Kidney glomerular epithelial cell (primary cell): ENCODE measurements around the gene HABP4.

Experiments
- DNase-seq: peaks from one replicate; lab custom pipeline; 2025; lab: John Stamatoyannopoulos, UW

Gene HABP4

GRCh38 chr9:96476591-96476990 is 26.6 kb downstream of the HABP4 start:
- DNase-seq: no peak

GRCh38 chr9:96478829-96479371 is 28.9 kb downstream of the HABP4 start:
- DNase-seq: no peak

GRCh38 chr9:96480736-96481135 is 30.8 kb downstream of the HABP4 start:
- no peak for DNase-seq

GRCh38 chr9:96482476-96482875 is 32.5 kb downstream of the HABP4 start:
- DNase-seq: no peak

DNA sequence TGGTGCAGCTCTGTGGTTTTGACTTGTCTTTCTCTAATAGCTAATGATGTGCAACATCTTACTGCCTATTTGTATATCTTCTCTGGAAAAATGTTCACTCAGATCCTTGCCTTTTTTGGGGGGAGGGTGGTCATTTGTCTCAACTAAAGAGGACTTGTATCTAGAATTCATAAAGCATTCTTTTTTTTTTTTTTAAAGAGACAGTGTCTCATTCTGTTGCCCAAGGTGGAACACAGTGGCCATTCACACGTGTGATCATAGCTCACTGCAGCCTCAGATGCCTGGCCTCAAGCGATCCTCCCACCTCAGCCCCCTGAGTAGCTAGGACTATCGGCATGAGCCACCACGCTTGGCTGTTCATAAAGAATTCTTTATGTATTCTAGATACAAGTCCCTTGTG is 33.2 kb downstream of the HABP4 start:
- no peak for DNase-seq

GRCh38 chr9:96483733-96484390 is 33.9 kb downstream of the HABP4 start:
- no peak for DNase-seq

- DNase-seq: no peak
Measured at GRCh38 chr9:96484521-96484931, 34.6 kb downstream of the HABP4 start.

DNA sequence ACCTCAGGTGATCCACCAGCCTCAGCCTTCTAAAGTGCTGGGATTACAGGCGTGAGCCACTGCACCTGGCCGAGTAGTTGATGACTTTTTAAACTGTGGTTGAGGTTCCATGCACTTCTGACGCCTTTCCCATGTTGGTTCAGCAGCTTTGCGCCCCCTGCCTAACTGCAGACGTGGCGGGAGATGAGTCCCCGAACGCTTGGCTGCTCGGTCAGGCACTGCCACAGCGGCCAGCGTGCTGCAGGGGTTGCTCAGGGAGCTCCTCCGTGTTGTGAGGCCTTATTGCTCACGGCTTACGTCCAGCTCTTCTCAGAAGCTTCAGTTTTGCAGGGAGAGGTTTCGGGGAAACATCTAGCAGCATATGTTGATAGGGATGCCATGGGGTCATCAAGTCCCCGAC is 35.3 kb downstream of the HABP4 start:
- no peak for DNase-seq

- no peak for DNase-seq
Measured at GRCh38 chr9:96486386-96487028, 36.5 kb downstream of the HABP4 start.

DNA sequence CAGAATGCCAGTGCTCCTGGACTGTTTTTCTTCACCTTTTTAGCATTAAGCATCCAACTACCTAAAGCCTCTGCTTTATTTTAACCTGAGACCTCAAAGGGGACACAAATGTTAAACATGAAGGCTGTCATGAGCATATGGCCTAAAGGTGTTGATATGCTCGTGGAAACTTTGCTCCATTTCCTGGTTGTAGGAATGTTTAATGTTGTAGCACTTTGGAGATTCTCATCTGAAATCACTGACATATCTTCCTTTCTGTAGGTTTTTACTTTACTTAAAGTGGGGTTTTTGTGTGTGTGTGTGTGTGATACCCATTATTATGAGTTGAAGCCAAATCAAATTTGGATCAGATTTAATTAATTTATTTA is 37.0 kb downstream of the HABP4 start:
- no peak for DNase-seq

GRCh38 chr9:96487949-96488348 is 38.0 kb downstream of the HABP4 start:
- DNase-seq: no peak

DNA sequence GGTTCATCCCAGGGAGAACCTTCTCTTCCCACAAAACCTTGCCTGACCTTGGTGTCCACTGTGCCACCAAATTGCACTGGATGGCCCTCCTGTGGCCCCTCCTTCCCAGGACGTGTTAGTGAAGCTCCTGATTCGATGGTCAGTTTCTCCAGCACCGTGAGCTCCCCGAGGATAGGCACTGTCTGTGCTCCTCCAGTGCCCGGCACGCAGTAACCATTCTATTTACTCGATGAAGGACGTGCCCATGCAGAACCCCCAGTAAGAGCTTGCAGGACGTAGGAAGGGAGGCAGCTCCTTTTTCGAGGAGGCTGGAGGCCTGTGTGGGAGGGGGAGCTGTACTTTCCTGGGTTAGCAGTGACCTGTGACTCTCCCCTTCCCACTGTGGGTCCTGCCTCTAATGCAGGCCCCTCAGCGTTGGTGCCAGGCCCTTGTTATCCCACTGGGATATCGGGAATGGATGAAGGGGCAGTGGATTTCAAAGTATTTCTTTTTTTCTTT is 39.6 kb downstream of the HABP4 start:
- no peak for DNase-seq

GRCh38 chr9:96490534-96491078 is 40.6 kb downstream of the HABP4 start:
- DNase-seq: no peak

DNA sequence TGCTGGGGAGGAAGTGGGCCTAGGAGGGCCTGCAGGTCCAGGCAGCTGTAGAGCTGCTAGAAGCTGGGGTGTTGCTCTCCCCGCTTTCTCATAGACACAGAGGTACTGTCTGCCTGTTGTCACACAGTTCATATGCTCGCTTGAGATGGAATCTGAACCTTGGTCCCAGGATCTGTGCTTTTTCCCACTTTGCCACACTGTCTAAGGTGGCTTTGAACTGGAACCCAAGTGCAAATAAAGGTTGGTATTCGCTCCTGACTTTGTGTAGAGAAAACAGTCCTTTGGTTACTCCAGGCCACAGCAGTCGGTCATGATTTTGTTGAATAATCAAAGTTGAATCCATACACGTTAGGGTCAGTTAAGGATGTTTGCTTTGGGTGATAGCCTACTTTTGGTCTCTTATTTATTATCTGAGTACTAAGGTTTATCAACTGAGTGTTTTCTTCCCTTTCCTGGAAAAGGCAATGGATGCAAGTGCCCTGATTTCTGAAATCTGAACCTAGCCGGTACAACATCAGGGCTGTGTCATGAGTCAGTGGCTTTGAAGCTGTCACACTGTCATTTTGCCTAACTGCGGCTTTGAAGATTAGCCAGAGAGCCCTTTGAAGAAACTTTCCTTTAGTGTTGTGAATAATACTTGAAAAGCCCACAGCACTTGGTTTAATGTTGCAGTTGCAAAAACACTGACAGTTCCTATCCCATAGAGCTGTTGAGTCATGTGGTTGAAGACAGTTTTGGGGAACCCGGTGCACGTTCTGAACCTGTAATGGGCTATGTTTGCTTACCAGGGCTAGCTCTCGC is 41.3 kb downstream of the HABP4 start:
- no peak for DNase-seq

- no peak for DNase-seq
Measured at GRCh38 chr9:96491880-96492525, 42.0 kb downstream of the HABP4 start.

- no peak for DNase-seq
Measured at GRCh38 chr9:96492993-96493531, 43.1 kb downstream of the HABP4 start.

GRCh38 chr9:96493757-96494156 is 43.8 kb downstream of the HABP4 start:
- no peak for DNase-seq

GRCh38 chr9:96494215-96494800 is 44.3 kb downstream of the HABP4 start:
- no peak for DNase-seq

GRCh38 chr9:96495341-96495740 is 45.4 kb downstream of the HABP4 start:
- no peak for DNase-seq

DNA sequence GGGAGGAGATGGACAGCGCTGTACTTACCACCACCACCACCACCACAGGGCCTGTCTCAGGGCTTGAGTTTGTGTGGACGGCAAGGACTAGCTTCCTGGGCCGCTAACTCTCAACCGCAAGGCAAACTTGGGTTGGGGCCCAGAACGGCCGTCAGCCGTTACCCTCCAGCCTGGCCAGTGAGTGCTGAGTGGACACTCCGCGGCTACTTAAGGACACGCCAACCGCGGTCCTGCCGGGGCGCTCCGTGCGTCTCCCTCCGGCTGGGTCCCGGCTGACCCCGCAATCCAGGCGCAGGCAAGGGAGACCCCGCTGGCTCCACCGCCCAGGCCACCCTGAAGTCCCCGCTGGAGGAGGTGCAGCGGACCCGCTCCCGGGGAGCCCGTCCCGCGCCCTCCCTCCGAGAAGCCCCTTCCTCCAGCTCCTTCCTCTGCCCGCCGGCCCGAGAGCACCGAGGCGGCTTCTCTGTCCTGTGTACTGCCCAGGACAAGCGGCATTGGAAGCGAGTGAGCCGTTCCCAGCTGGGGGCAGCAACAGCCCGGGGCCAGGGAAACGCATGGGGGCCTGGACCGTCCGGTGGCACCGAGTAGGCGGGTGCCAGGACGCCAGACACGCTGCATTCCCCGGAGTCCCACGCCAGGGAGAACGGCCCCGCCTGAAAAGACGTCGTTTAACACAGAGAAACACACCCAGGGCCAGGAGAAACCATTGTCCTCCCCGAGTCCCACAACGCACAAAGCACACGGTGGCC is 46.6 kb downstream of the HABP4 start:
- DNase-seq: no peak

DNA sequence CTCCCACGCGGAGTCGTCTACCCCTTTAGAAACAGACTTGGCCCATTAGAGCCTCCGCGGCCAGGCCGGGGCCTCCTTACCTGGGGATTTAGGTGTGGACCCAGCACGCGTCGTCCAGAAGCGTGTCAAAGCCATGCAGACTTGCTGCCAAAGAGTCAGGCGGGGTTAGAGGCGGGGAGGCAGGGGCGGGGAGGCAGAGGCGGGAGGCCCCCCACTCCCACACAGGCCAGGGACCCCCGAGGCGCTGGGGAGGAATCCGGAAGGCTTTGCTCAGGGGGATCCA is 47.1 kb downstream of the HABP4 start:
- no peak for DNase-seq
